Colonic mucosa (tissue), 4 donors: ENCODE results near the gene RABGAP1L. TPM values are rescaled to one million over a fixed set of nuclear protein-coding genes. Genes with fewer than 3 reads are reported as not detected.

Source experiments
- DNase-seq: peaks from one replicate; pipeline ENCODE4 v3.0.0-alpha.2; 2020
- H3K27ac ChIP-seq: fragments of 200-600 bp; one replicate; pipeline ENCODE4 v1.8.0; 2021
- H3K27me3 ChIP-seq: fragments of 200-600 bp; one replicate; pipeline ENCODE4 v1.8.0; 2021
- H3K36me3 ChIP-seq: fragments of 200-600 bp; one replicate; pipeline ENCODE4 v1.8.0; 2021
- H3K4me1 ChIP-seq: fragments of 200-600 bp; one replicate; pipeline ENCODE4 v1.8.0; 2021; ENCODE audit warnings: mild to moderate bottlenecking
- H3K4me3 ChIP-seq: fragments of 200-600 bp; one replicate; pipeline ENCODE4 v1.8.0; 2021
- H3K9ac ChIP-seq, 2 donors: one replicate each; pipeline ENCODE4 v1.7.0; 2013; ENCODE audit warnings: control low read depth in 2 of 2, low read depth in 2 of 2, low read length in 2 of 2
- H3K9me3 ChIP-seq: fragments of 200-600 bp; one replicate; pipeline ENCODE4 v1.8.0; 2021
- intact Hi-C: fragments of 100-400 bp; cut with DNase I; formaldehyde crosslinking; loops from one replicate; pipeline ENCODE4 v1.14.1; 2022
- total RNA-seq, 2 donors: library from RNA; stranded (reverse); fragmentation: NEBNext Ultra II Directional in 1 of 2; extraction: Animal tissue kit (Norgen Biotek cat#: 25700) in 1 of 2; gene quantifications; one replicate each; pipeline ENCODE4 v1.2.1, GENCODE V29; 2021
- TF ChIP-seq, protein P1 (sequence below): fragments of 200-600 bp; IDR thresholded peaks from one replicate; pipeline ENCODE4 v1.8.0; 2022; ENCODE audit warnings: antibody characterized with exemption, mild to moderate bottlenecking
- donor health status: healthy.
- donor health status: DM: no; HTN: no; CAD: no.
- donor health status: DM: no; HTN: no; CAD: no.

The RABGAP1L gene
- total RNA-seq, 2 donors from 2014 or later = 50.3 to 87.0 TPM

DNA sequence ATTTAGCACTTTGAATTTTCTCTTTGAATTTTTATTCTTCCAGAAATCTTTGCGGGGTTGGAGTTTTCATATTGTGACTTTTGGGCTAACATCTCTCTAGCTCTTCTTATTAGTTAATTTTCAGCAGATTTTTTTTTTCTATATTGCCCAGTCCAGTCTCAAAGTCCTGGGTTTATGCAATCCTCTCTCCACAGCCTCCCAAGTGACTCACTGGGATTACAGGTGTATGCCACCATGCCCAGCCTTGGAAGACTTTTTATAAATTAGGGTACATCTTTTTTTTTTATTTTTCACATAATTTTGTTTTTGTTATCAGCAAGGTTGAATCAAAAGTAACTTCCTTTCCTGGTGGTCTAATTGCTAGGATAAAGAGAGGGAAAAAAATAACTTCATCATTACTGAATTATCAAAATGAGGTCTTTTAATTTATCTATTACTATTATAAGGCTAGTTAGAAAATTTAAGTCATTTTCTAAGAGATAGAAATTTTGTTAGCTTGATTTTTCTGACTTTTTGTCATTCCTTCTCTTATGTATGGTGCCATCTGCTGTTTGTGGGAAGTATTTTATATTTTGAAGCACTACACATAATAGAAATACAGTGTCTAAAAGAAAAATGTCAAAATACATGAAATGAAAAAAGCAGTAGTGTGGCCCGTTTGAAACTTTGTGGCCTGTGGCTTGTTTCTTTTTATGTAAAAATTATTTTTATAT is 567.0 kb downstream of the RABGAP1L start:
- DNase-seq = no peak
- Histone ChIP-seq H3K9me3 (no peaks in the 10 kb centered on the region), H3K36me3 (no peaks in the 10 kb centered on the region), H3K27ac (no peak overlapping the region), H3K4me1 (no peaks in the 10 kb centered on the region), H3K27me3 (no peaks in the 10 kb centered on the region), H3K9ac (no peak overlapping the region), H3K4me3 (no peak overlapping the region)
- TF ChIP-seq, protein P1, sequence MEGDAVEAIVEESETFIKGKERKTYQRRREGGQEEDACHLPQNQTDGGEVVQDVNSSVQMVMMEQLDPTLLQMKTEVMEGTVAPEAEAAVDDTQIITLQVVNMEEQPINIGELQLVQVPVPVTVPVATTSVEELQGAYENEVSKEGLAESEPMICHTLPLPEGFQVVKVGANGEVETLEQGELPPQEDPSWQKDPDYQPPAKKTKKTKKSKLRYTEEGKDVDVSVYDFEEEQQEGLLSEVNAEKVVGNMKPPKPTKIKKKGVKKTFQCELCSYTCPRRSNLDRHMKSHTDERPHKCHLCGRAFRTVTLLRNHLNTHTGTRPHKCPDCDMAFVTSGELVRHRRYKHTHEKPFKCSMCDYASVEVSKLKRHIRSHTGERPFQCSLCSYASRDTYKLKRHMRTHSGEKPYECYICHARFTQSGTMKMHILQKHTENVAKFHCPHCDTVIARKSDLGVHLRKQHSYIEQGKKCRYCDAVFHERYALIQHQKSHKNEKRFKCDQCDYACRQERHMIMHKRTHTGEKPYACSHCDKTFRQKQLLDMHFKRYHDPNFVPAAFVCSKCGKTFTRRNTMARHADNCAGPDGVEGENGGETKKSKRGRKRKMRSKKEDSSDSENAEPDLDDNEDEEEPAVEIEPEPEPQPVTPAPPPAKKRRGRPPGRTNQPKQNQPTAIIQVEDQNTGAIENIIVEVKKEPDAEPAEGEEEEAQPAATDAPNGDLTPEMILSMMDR = no peak
- intact Hi-C loops = no loop called here

DNA sequence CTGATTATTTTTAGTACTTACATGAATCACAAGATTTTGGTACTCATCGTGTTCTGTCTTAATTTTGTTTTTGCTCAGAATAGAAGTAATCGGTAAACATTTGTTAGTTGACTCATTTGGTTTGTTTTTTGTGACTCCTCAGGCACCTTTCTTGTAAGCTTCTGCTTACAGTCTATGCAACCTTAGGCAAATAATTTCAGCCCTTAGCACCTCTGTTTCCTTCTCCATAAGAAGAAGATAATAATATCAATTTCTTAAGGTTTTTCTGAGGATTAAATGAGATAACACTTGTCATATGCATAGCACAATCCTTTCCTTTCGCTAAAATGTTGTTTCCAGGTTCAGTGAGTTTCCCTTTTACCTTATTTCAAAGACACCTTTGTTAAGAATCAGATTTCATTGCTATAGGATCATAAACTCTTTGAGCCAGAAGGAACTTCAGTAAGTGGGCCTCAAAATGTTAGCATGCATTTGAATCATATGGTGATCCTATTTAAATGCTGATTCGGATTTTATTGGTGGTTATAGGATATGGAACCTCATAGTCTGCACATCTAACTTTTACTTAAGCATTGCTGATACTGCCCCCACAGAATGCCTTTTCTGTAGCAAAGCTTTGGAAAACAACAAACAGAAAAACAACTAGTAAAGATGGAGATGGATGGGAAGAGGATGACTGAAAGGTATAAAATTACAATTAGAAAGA is 567.7 kb downstream of the RABGAP1L start:
- H3K4me1 ChIP-seq = no peaks in the 10 kb centered on the region
- TF ChIP-seq, protein P1 = no peak
- no peaks in the 10 kb centered on the region for H3K27me3 ChIP-seq
- no peak overlapping the region for H3K4me3 ChIP-seq
- no peak for DNase-seq
- no peak overlapping the region for H3K27ac ChIP-seq
- no peak overlapping the region for H3K9ac ChIP-seq
- no peaks in the 10 kb centered on the region for H3K9me3 ChIP-seq
- no peaks in the 10 kb centered on the region for H3K36me3 ChIP-seq
- intact Hi-C loops = no loop called here

DNA sequence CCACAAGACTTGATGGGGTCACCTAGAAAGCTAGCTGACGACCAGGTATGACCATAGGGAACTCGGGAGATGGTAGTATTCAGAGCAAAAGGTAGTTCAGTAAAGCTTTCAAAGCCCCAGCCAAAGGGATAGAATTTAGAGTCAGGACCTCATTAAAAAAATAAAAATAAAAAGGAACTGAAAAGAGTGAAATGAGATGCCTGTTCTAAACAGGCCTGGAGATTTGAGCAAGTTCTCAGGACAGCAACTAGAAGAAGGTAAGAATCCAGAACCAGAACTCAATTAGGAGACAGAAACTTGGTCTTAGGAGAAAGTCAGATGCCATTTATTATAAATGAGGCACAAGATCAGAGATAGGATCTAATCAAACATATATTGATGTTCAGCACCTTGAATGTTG is 575.0 kb downstream of the RABGAP1L start:
- H3K4me3 ChIP-seq = no peak overlapping the region
- intact Hi-C loops = no loop called here
- no peaks in the 10 kb centered on the region for H3K27me3 ChIP-seq
- H3K36me3 ChIP-seq = no peaks in the 10 kb centered on the region
- H3K9ac ChIP-seq = no peak overlapping the region
- no peak for DNase-seq
- no peaks in the 10 kb centered on the region for H3K9me3 ChIP-seq
- no peaks in the 10 kb centered on the region for H3K4me1 ChIP-seq
- TF ChIP-seq, protein P1 = no peak
- no peak overlapping the region for H3K27ac ChIP-seq

DNA sequence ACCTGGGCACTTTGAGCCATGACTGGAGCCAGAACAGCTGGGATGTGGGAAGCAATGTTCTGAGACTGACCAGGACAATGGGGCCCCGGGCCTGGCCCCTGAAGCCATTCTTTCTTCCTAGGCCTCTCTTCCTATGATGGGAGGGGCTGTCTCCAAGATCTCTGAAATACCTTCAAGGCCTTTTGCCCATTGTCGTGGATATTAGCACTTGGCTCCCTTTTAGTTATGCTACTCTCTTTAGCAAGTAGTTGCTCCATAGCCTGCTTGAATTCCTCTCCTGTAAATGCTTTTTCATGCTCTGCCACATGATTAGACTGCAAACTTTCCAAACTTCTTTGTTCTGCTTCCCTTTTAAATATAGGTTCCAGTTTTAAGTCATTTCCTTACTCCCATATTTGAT is 577.5 kb downstream of the RABGAP1L start:
- H3K9ac ChIP-seq = no peak overlapping the region
- no peaks in the 10 kb centered on the region for H3K27me3 ChIP-seq
- TF ChIP-seq, protein P1 = no peak
- intact Hi-C loops = no loop called here
- H3K27ac ChIP-seq = no peak overlapping the region
- no peaks in the 10 kb centered on the region for H3K9me3 ChIP-seq
- no peak overlapping the region for H3K4me3 ChIP-seq
- no peaks in the 10 kb centered on the region for H3K4me1 ChIP-seq
- H3K36me3 ChIP-seq = no peaks in the 10 kb centered on the region
- DNase-seq = no peak

DNA sequence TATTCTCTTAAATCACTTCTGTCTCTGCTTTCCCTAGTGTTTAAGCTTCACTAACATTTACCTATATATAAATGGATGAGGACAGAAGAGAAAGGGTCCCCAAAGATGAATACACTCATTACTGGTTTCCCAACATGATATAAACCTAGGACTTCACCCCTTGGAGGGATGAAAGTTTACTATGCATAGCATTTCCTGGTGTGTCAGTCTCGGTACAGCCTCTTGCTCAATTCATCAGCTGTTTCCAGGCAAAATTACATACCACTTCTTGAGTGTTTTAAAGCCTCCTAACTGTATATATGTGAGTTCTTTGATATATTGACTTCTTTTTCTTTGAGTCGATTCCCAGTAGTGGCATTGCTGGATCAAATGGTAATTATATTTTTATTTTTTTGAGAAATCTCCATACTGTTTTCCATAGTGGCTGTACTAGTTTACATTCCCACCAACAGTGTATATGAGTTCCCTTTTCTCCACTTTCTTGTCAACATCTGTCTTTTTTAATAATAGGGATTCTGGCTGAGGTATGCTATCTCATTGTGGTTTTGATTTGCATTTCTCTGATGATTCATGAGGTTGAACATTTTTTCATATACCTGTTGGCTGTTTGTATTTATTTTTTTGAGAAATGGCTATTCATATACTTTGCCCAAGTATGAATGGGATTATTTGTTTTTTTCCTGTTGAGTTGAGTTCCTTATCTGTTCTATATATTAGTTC is 581.1 kb downstream of the RABGAP1L start:
- no peak for DNase-seq
- no peak overlapping the region for H3K27ac ChIP-seq

More for the DNA sequence above, 581.1 kb downstream of the RABGAP1L start:
- H3K4me1 ChIP-seq = no peaks in the 10 kb centered on the region
- intact Hi-C loops = loop anchor here (5.0 kb wide), 1 partner anchor 478 kb away; no protein-coding TSS in a partner anchor
- H3K36me3 ChIP-seq = no peaks in the 10 kb centered on the region
- no peak overlapping the region for H3K9ac ChIP-seq
- TF ChIP-seq, protein P1 = no peak
- H3K9me3 ChIP-seq = no peaks in the 10 kb centered on the region
- no peaks in the 10 kb centered on the region for H3K27me3 ChIP-seq
- no peak overlapping the region for H3K4me3 ChIP-seq
